ENCODE results near the gene TBC1D20. TPM values are rescaled to one million over a fixed set of nuclear protein-coding genes. Genes with fewer than 3 reads are reported as not detected.

The TBC1D20 gene
- total RNA-seq, 1 experiment from 2014 or later, result 24.2 TPM

DNA sequence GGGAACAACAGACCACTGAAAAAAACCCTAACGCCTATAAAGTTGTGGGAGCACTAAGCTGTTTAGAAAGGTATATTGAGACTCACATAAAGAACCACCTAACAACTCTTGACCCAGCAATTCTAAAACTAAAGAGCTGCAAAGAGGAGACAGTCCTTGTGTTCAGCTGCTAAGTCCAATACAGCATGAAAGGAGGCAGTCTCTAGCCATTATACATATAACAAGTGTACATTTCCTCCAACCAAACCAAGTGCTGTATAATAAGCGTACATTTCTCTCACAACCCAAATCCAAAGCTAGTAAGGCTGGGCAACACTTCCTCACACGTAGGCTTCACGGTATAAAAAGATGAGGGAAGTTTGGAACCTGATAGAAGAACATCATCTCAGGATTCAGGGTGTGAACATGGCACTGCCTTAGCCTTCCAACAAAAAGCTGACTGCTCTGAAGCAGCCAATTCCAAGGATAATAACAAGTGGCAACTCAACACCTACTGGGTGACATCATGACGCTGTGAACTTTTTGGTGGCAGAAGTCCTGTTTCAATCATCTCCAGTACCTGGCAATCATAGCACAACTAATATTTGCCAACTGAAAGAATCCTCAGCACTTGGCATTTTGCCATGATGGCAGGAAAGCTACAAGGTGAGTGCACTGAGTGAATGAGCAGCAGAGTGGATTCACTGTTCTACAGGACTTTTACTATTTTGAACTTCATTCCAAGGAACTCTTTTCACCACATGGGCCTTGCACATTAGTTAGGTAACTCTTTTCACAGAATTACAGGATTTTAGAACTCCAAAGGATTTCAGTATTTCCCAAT lies 16.6 kb downstream of the TBC1D20 start:
- ChIA-PET POLR2A (ENCODE audit: unreplicated experiment) (no interaction called here), CTCF (no interaction called here)
- Histone ChIP-seq H2AFZ (ENCODE audit: low read length) (no peak overlapping the region), H3K9me2 (replicated peaks; ENCODE audit: low read length) (no peaks in the 10 kb centered on the region), H3K9me3 (ENCODE audit: low read length) (no peaks in the 10 kb centered on the region), H3F3A (ENCODE audit: low read length, unreplicated experiment) (no peaks in the 10 kb centered on the region), H3K79me2 (ENCODE audit: low read length) (peaks cover 23% of the 10 kb centered on the region), H4K20me1 (ENCODE audit: low read length) (no peaks in the 10 kb centered on the region), H3K36me3 (ENCODE audit: low read depth, low read length) (peaks cover 38% of the 10 kb centered on the region), H3K9ac (ENCODE audit: low read length) (no peak overlapping the region), H3K4me2 (ENCODE audit: low read length) (no peak overlapping the region), H3K4me3 (ENCODE audit: low read length) (no peak overlapping the region), H3K27ac (ENCODE audit: low read length) (no peak overlapping the region), H3K4me1 (ENCODE audit: insufficient read depth, low read length) (no peaks in the 10 kb centered on the region), H3K27me3 (ENCODE audit: low read length) (no peaks in the 10 kb centered on the region)
- ATAC-seq (peak; percentile 22; the same call in 1 of the 2 replicates), DNase-seq (peak; percentile 32)
- TF ChIP-seq, protein P1, sequence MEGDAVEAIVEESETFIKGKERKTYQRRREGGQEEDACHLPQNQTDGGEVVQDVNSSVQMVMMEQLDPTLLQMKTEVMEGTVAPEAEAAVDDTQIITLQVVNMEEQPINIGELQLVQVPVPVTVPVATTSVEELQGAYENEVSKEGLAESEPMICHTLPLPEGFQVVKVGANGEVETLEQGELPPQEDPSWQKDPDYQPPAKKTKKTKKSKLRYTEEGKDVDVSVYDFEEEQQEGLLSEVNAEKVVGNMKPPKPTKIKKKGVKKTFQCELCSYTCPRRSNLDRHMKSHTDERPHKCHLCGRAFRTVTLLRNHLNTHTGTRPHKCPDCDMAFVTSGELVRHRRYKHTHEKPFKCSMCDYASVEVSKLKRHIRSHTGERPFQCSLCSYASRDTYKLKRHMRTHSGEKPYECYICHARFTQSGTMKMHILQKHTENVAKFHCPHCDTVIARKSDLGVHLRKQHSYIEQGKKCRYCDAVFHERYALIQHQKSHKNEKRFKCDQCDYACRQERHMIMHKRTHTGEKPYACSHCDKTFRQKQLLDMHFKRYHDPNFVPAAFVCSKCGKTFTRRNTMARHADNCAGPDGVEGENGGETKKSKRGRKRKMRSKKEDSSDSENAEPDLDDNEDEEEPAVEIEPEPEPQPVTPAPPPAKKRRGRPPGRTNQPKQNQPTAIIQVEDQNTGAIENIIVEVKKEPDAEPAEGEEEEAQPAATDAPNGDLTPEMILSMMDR (conservative IDR thresholded peaks at IDR 0.05; ENCODE audit: low read depth, low read length), result no peak
- TF ChIP-seq EZH2phosphoT487 (IDR thresholded peaks at IDR 0.05; ENCODE audit: borderline replicate concordance, low read length) (no peak), EZH2 (IDR thresholded peaks at IDR 0.05; ENCODE audit: low read length, unreplicated experiment) (no peak)
- BruUV-seq (replicated peaks), result no TSS peak
- intact Hi-C loops (cut with micrococcal nuclease), result no loop called here

DNA sequence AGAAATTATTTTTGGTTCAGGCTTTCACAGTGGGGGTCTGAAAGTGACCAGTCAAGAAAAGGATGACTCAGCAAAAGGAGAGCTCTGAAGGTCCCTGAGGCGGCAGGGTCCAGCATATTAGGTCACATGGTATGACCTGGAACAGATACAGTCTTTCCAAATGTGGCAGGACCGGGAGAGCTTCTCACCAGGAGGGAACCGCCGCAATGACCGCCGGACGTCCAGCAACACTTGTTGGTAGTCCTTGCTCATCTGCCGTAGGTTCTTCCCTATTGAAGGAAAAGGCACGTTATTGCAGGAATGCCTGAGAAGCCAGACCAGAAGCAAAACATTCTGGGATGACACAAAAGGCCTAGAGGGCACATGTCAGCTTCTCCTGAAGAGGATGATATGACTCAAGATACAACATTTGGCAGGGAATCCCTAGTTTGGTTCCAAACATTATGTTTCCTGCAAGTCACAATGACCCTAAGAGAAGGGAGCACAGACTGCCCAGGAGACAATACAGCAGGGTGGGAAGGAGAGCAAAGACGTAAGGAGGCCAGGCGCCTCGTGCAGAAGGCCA lies 17.4 kb downstream of the TBC1D20 start:
- no peak overlapping the region for H3K27ac ChIP-seq (ENCODE audit: low read length)
- BruUV-seq (replicated peaks), result no TSS peak
- no peaks in the 10 kb centered on the region for H3K27me3 ChIP-seq (ENCODE audit: low read length)
- H2AFZ ChIP-seq (ENCODE audit: low read length), result no peak overlapping the region
- H3K79me2 ChIP-seq (ENCODE audit: low read length), result peaks cover 15% of the 10 kb centered on the region
- H3K4me2 ChIP-seq (ENCODE audit: low read length), result no peak overlapping the region
- H3K9ac ChIP-seq (ENCODE audit: low read length), result no peak overlapping the region
- TF ChIP-seq, protein P1 (conservative IDR thresholded peaks at IDR 0.05; ENCODE audit: low read depth, low read length), result no peak
- TF ChIP-seq EZH2phosphoT487 (IDR thresholded peaks at IDR 0.05; ENCODE audit: borderline replicate concordance, low read length) (no peak), EZH2 (IDR thresholded peaks at IDR 0.05; ENCODE audit: low read length, unreplicated experiment) (no peak)
- intact Hi-C loops (cut with micrococcal nuclease), result no loop called here
- peaks cover 44% of the 10 kb centered on the region for H3K36me3 ChIP-seq (ENCODE audit: low read depth, low read length)
- H3K9me3 ChIP-seq (ENCODE audit: low read length), result no peaks in the 10 kb centered on the region
- no peak overlapping the region for H3K4me3 ChIP-seq (ENCODE audit: low read length)
- no peaks in the 10 kb centered on the region for H3K4me1 ChIP-seq (ENCODE audit: insufficient read depth, low read length)
- DNase-seq, result peak; percentile 40
- H3K9me2 ChIP-seq (replicated peaks; ENCODE audit: low read length), result no peaks in the 10 kb centered on the region
- ChIA-PET CTCF (no interaction called here), POLR2A (ENCODE audit: unreplicated experiment) (no interaction called here)
- H3F3A ChIP-seq (ENCODE audit: low read length, unreplicated experiment), result no peaks in the 10 kb centered on the region
- ATAC-seq, result peak; percentile 37
- no peaks in the 10 kb centered on the region for H4K20me1 ChIP-seq (ENCODE audit: low read length)

DNA sequence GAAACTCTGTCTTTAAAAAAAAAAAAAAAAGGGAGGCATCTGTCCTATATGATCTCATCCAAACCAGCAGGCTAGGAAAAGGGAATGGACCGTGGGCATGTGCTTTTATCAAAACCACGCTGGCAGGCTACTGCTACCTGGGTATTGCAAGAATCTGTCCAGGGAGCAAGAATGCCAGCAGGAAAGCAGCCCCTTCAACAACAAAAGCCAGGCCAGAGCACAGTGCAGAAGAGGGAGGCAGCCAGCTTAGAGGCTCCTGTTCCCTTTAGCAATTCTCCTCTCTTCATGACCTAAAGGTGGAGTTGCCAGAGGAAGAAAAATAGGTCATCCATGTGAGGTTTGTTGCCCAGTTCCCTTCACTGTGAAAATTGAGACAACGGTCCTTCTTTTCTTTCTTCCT lies 18.2 kb downstream of the TBC1D20 start:
- ATAC-seq, result no peak
- no peak for TF ChIP-seq EZH2 (IDR thresholded peaks at IDR 0.05; ENCODE audit: low read length, unreplicated experiment)
- TF ChIP-seq EZH2phosphoT487 (IDR thresholded peaks at IDR 0.05; ENCODE audit: borderline replicate concordance, low read length), result no peak
- TF ChIP-seq, protein P1 (conservative IDR thresholded peaks at IDR 0.05; ENCODE audit: low read depth, low read length), result no peak
- peaks cover 52% of the 10 kb centered on the region for H3K36me3 ChIP-seq (ENCODE audit: low read depth, low read length)
- H3K9me2 ChIP-seq (replicated peaks; ENCODE audit: low read length), result no peaks in the 10 kb centered on the region
- no peaks in the 10 kb centered on the region for H3K4me1 ChIP-seq (ENCODE audit: insufficient read depth, low read length)
- TSS peak; percentile 9 for BruUV-seq (replicated peaks)
- no peak overlapping the region for H2AFZ ChIP-seq (ENCODE audit: low read length)
- H4K20me1 ChIP-seq (ENCODE audit: low read length), result no peaks in the 10 kb centered on the region
- H3K4me3 ChIP-seq (ENCODE audit: low read length), result no peak overlapping the region
- H3K9ac ChIP-seq (ENCODE audit: low read length), result no peak overlapping the region
- H3K27me3 ChIP-seq (ENCODE audit: low read length), result no peaks in the 10 kb centered on the region
- H3K27ac ChIP-seq (ENCODE audit: low read length), result no peak overlapping the region
- H3K79me2 ChIP-seq (ENCODE audit: low read length), result peaks cover 8% of the 10 kb centered on the region; the same call in 1 of the 2 replicates
- no peaks in the 10 kb centered on the region for H3K9me3 ChIP-seq (ENCODE audit: low read length)
- DNase-seq, result no peak
- ChIA-PET CTCF (no interaction called here), POLR2A (ENCODE audit: unreplicated experiment) (no interaction called here)
- H3K4me2 ChIP-seq (ENCODE audit: low read length), result no peak overlapping the region
- H3F3A ChIP-seq (ENCODE audit: low read length, unreplicated experiment), result no peaks in the 10 kb centered on the region
- intact Hi-C loops (cut with micrococcal nuclease), result no loop called here
